AML-193 (cell line): ENCODE data around the gene KIF3B.
"Not testable (repeated sequence)": the region's sequence is repeated elsewhere in the genome, so short reads cannot be mapped to it uniquely, and the experiment has no call there.

Experiments
- DNase-seq, 2 experiments: peaks; one replicate each; lab custom pipeline; 2025; lab: John Stamatoyannopoulos, UW

KIF3B gene

DNA sequence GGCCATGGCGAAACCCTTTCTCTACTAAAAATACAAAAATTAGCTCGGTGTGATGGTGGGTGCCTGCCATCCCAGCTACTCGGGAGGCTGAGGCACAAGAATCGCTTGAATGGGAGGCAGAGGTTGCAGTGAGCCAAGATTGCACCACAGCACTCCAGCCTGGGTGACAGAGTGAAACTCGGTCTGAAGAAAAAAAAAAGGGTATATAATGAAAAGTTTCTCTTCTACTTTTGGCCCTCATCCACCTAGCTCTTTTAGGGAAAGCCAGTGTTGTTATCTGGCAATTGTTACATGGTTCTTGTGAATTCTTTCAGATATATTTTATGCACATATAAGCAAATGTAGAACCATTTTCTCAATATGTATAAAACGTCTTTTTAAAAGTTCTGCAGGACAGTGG is 19.0 kb downstream of the KIF3B start:
- no peak for DNase-seq

DNA sequence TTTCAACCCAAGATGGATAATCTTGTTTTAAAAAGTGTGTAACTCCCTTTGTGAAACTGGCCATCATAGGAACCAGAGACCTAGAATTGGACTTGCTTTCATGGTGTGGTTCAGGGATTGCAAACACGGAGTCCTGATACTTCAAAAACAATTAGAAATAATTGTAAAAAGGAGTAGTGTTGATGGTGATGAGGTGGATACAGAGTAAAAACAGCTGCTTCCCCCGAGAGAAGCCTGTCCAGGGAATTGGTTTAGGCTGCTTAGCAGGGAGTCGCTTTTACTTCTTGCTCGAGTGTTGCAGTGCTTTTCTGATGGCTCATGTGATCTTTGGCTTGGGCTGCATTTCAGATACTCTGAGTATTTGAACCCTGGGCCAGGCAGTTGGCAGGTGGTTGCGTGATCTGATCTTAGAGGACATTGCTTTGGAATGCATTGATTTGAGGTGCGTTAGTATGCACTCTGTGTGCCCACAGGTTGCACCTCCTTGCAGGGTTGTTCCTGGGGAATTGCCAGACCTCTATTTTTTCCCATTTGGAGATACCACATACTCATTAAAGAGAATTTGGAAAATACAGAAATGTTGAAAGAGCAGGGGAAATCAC is 19.5 kb downstream of the KIF3B start:
- DNase-seq = no peak

DNA sequence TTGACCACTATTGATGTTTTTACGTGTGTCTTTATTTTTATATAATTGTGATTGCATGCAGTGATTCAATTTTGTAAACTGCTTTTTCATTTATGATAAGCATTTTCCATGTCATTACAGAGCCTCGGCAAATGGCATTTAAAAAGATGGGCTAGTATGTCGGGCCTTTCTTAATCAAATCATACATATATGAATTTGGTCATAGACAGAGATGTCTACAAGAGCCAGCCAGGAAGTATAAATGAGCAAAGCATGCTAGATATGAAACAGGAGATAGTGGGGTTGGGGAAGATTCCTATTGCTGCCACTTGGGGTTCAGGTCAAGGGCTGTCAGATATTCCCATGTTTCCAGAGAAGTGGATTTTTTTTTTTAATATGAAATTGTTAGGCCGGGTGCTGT is 20.0 kb downstream of the KIF3B start:
- DNase-seq = no peak

GRCh38 chr20:32300647-32301046 is 23.2 kb downstream of the KIF3B start:
- DNase-seq = no peak

- DNase-seq = no peak
Observed at GRCh38 chr20:32301719-32302506, 24.5 kb downstream of the KIF3B start.

- DNase-seq = no peak
Observed at GRCh38 chr20:32302507-32302872, 25.0 kb downstream of the KIF3B start.

DNA sequence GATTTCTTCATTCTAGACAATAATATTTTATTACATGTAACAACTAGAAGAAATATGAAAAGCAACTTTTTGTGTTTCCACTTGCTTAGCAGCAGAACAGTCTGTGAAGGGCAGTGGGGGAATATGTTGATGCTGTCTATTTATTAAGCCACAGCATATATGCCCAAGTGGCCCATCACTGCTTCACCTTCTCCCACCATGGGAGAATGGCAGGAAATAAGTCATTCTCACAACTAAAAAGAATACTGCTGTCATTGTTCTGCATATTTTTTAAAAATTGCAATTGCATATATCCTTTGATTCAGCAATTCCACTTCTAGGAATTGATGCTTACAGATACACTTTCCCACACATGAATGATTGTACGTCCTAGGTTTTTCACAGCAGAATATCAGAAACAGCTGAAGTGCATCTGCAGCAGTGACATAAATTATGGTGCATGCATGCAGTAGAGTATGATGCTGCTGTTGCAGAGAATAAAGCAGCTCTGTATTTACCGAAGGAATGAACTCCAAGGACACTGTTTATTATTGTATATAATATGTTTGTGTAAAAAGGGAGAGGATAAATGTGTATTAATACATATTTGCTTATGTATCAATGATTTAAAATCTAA is 26.8 kb downstream of the KIF3B start:
- DNase-seq = no peak

GRCh38 chr20:32312718-32313424 is 35.4 kb downstream of the KIF3B start:
- DNase-seq = no peak

GRCh38 chr20:32314768-32315167 is 37.3 kb downstream of the KIF3B start:
- DNase-seq = no peak

DNA sequence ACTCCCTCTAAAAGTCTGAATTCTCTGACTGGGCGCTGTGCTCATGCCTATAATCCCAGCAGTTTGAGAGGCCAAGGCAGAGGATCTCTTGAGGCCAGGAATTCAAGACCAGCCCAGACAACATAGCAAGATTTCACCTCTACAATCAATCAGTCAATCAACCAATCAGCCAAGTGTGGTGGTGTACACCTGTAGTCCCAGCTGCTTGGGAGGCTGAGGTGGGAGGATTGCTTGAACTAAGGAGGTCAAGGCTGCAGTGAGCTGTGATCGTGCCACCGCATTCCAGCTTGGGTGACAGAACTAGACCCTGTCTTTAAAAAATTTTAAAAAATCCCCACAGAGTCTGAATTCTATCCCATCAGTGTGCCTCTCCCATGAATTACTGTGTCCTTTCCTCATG is 37.9 kb downstream of the KIF3B start:
- DNase-seq = no peak

- no peak for DNase-seq
Observed at GRCh38 chr20:32315891-32316290, 38.4 kb downstream of the KIF3B start.

- DNase-seq = no peak
Observed at GRCh38 chr20:32316667-32317066, 39.2 kb downstream of the KIF3B start.

DNA sequence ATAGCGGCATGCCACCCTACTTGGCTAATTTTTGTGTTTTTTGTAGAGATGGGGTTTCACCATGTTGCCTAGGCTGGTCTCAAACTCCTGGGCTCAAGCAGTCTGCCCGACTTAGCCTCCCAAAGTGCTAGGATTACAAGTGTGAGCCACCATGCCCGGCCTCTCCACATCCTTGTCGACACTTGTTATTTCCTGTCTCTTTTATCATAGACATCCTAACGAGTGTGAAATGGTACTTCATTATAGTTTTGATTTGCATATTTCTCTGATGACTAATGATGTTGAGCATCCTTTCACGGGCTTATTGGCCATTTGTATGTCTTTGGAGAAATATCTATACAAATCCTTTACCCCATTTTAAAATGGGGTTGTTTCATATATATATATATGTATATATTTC is 41.6 kb downstream of the KIF3B start:
- no peak for DNase-seq

- no peak for DNase-seq
Observed at GRCh38 chr20:32320305-32320704, 42.9 kb downstream of the KIF3B start.

- no peak for DNase-seq
Observed at GRCh38 chr20:32321390-32321789, 43.9 kb downstream of the KIF3B start.

DNA sequence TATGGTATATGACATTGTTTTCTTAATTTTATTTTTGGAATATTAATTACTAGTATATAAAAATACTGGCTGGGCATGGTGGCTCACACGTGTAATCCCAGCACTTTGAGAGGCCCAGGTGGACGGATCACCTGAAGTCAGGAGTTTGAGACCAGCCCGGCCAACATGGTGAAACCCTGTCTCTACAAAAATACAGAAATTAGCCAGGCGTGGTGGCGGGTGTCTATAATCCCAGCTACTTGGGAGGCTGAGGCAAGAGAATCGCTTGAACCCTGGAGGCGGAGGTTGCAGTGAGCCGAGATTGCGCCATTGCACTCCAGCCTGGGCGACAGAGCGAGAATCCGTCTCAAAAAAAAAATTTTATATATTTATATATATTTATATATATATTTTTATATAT is 44.8 kb downstream of the KIF3B start:
- DNase-seq = not testable (repeated sequence)

DNA sequence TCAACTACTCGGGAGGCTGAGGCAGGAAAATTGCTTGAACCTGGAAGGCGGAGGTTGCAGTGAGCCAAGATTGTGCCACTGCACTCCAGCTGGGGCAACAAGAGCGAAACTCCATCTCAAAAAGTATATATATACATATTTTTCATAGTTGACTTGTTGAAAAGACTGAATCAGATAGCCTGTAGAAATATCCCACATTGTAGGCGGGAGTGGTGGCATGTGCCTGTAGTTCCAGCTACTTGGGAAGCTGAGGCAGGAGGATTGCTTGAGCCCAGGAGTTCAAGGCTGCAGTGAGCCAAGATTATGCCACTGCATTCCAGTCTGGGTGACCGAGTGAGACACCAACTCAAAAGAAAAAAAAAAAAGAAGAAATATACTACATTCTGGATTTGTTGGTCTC is 46.3 kb downstream of the KIF3B start:
- DNase-seq = not testable (repeated sequence)

DNA sequence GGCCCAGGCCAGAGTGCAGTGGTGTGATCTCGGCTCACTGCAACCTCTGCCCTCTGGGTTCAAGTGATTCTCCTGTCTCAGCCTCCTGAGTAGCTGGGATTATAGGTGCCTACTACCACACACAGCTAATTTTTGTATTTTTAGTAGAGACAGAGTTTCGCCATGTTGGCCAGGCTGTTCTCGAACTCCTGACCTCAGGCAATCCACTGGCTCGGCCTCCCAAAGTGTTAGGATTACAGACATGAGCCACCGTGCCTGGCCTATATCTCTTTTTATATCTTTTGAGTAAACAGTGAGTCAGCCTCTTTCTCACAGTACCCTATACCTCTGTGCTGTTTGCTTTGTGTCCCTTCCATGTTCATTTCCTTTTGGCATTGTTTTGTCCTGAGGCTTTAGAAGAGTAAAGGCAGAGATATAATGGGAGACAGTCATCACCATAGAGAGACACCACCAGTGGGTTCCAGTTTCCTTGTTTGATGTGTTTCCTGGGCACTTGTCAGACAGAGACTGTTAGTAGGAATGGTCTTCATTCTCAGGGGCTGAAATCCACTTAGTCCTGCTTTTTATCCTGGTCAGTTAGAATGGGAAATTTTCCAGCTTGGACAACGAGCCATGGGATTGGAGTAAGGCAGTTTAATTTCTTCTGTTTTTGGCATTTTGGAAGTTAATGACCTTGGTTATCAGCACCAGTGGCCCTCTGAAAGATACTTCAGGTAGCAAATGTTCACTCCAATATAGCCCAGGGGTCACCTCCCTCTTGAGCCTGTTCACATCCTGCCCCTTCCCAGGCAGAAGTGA is 48.5 kb downstream of the KIF3B start:
- no peak for DNase-seq

DNA sequence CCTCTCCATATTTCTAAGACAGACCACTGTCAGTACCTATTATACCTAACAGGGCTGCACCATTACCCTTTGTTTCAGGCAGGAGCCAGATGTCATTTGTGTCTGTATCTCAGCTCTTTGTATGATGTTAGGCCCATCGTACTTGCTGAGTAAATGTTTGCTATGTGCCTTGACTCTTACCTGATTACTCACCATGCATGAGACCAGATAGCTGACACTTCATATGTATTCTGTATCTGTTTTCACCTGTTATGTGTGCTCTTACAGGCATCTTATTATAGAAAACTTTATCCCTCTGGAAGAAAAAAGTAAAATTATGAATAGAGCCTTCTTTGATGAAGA is 49.0 kb downstream of the KIF3B start:
- no peak for DNase-seq

GRCh38 chr20:32327087-32327681 is 49.7 kb downstream of the KIF3B start:
- no peak for DNase-seq

GRCh38 chr20:32329817-32330554 is 52.5 kb downstream of the KIF3B start:
- no peak for DNase-seq
